Upper lobe of left lung (tissue), 4 donors: ENCODE measurements around the gene POTEF.
"Not testable (repeated sequence)": the region's sequence is repeated elsewhere in the genome, so short reads cannot be mapped to it uniquely, and the experiment has no call there.

Experiments
- EP300 ChIP-seq, 4 donors: sonication (generic); formaldehyde crosslinking; IDR thresholded peaks; one replicate each; pipeline ENCODE4 v1.5.1; 2017; ENCODE audit warnings: antibody characterized with exemption in 4 of 4, control low read depth in 2 of 4
- POLR2A ChIP-seq, 4 donors: fragments of 450-650 bp; IDR thresholded peaks; one replicate each; pipeline ENCODE4 v1.5.1; 2016 to 2017; ENCODE audit warnings: antibody characterized with exemption in 4 of 4, mild to moderate bottlenecking in 2 of 4
- POLR2AphosphoS5 ChIP-seq, 2 donors: sonication (generic); formaldehyde crosslinking; IDR thresholded peaks; one replicate each; pipeline ENCODE4 v1.5.1; 2017; ENCODE audit warnings: antibody characterized with exemption in 2 of 2
- TF ChIP-seq, protein P1 (sequence below), 6 experiments: fragments of 450-650 bp in 4 of 6; fragments of 200-600 bp in 2 of 6; sonication (generic) in 2 of 6; IDR thresholded peaks; one replicate each; pipeline ENCODE4 v1.5.1; 2016 to 2019; ENCODE audit warnings: antibody characterized with exemption in 6 of 6

DNA sequence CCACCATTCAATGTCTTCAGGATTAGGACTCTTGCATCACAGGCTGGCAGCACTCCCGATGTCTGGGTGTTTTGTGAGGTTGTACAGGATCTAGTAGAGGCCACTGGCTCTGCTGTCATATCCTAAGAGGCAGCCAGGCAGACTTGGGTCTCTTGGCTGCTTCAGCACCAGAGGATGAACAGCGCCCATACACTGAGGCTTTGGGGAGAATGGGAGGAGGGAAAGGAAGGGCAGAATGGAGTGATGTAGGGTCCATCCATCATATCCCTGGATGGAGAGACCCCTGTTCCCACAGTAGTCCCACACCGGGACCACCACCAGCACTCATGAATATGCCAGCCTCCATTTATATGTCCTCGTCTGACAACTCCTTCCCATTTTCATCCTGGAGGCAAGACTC is 80.6 kb downstream of the POTEF start:
- not testable (repeated sequence) for TF ChIP-seq POLR2A, POLR2AphosphoS5, EP300 (IDR thresholded peaks at IDR 0.05)
- TF ChIP-seq, protein P1, sequence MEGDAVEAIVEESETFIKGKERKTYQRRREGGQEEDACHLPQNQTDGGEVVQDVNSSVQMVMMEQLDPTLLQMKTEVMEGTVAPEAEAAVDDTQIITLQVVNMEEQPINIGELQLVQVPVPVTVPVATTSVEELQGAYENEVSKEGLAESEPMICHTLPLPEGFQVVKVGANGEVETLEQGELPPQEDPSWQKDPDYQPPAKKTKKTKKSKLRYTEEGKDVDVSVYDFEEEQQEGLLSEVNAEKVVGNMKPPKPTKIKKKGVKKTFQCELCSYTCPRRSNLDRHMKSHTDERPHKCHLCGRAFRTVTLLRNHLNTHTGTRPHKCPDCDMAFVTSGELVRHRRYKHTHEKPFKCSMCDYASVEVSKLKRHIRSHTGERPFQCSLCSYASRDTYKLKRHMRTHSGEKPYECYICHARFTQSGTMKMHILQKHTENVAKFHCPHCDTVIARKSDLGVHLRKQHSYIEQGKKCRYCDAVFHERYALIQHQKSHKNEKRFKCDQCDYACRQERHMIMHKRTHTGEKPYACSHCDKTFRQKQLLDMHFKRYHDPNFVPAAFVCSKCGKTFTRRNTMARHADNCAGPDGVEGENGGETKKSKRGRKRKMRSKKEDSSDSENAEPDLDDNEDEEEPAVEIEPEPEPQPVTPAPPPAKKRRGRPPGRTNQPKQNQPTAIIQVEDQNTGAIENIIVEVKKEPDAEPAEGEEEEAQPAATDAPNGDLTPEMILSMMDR (IDR thresholded peaks at IDR 0.05) = not testable (repeated sequence)
